SK-N-SH (cell line): Measurements from ENCODE around the gene SLC66A2. TPM values are rescaled to one million over a fixed set of nuclear protein-coding genes. Genes with fewer than 3 reads are reported as not detected.

Experiments
- CTCF ChIA-PET: fragments of 300-600, 350-600 bp; formaldehyde crosslinking; extraction: SDS; loops from one replicate; lab custom pipeline; 2021; lab: Yijun Ruan, JAX
- POLR2A ChIA-PET: fragments of 350-600 bp; sonication (Branson Sonifier 250); formaldehyde crosslinking; extraction: SDS; loops from one replicate; lab custom pipeline; 2020; ENCODE audit warnings: antibody characterized with exemption, inconsistent platforms; lab: Yijun Ruan, JAX
- DNase-seq: peaks from one replicate; pipeline ENCODE4 v3.0.0; 2012
- H2AFZ ChIP-seq: fragments of 200-600 bp; sonication (generic); 2 replicates; pipeline ENCODE4 v1.8.1; 2016; ENCODE audit warnings: antibody characterized with exemption, mild to moderate bottlenecking, low read depth
- H3F3A ChIP-seq: fragments of 200-600 bp; sonication (generic); replicated peaks from 2 replicates; pipeline ENCODE3; 2016; ENCODE audit warnings: antibody characterized with exemption, mild to moderate bottlenecking; ENCODE audit not compliant: insufficient read depth
- H3K27ac ChIP-seq, 2 experiments: fragments of 200-500 bp in 1 of 2; fragments of 200-600 bp in 1 of 2; sonication (Bioruptor generic) in 1 of 2; sonication (generic), shearing (Covaris generic) in 1 of 2; 2 replicates each; pipeline versions ENCODE4 v1.5.1 to v1.6.1; 2014 to 2016; ENCODE audit warnings: low read depth in 2 of 2, inconsistent platforms in 1 of 2, low read length in 1 of 2, mild to moderate bottlenecking in 1 of 2, mixed read lengths in 1 of 2
- H3K27me3 ChIP-seq: fragments of 200-600 bp; sonication (generic), shearing (Covaris generic); 2 replicates; pipeline ENCODE4 v1.6.1; 2016; ENCODE audit warnings: mixed run types; ENCODE audit not compliant: insufficient read depth
- H3K36me3 ChIP-seq, 2 experiments: fragments of 200-500 bp in 1 of 2; fragments of 200-600 bp in 1 of 2; sonication (Bioruptor generic) in 1 of 2; sonication (generic) in 1 of 2; replicated peaks in 1 of 2; 2 replicates each; pipeline versions ENCODE3 to v1.5.1; 2014 to 2016; ENCODE audit warnings: low read length in 1 of 2, mild to moderate bottlenecking in 1 of 2; ENCODE audit not compliant: insufficient read depth in 2 of 2, control insufficient read depth in 1 of 2
- H3K4me1 ChIP-seq, 2 experiments: fragments of 200-500 bp in 1 of 2; fragments of 200-600 bp in 1 of 2; sonication (Bioruptor generic) in 1 of 2; sonication (generic), shearing (Covaris generic) in 1 of 2; 2 replicates each; pipeline versions ENCODE4 v1.5.1 to v1.6.1; 2014 to 2016; ENCODE audit warnings: low read depth in 1 of 2, low read length in 1 of 2, mixed run types in 1 of 2; ENCODE audit not compliant: insufficient read depth in 2 of 2, control insufficient read depth in 1 of 2
- H3K4me2 ChIP-seq: fragments of 200-600 bp; sonication (generic), shearing (Covaris generic); 2 replicates; pipeline ENCODE4 v1.6.1; 2017; ENCODE audit warnings: mixed run types
- H3K4me3 ChIP-seq, 2 experiments: fragments of 200-500 bp in 1 of 2; fragments of 200-600 bp in 1 of 2; sonication (Bioruptor generic) in 1 of 2; sonication (generic), shearing (Covaris generic) in 1 of 2; 2 replicates each; pipeline versions ENCODE4 v1.5.1 to v1.8.1; 2014 to 2016; ENCODE audit warnings: low read depth in 2 of 2, inconsistent platforms in 1 of 2, low read length in 1 of 2, mild to moderate bottlenecking in 1 of 2, mixed read lengths in 1 of 2, moderate library complexity in 1 of 2
- H3K79me2 ChIP-seq: fragments of 200-600 bp; sonication (generic); 2 replicates; pipeline ENCODE4 v1.8.1; 2017; ENCODE audit warnings: mild to moderate bottlenecking; ENCODE audit not compliant: insufficient read depth
- H3K9ac ChIP-seq: fragments of 200-600 bp; sonication (generic); 2 replicates; pipeline ENCODE4 v1.6.1; 2017; ENCODE audit warnings: mixed run types
- H3K9me2 ChIP-seq: fragments of 200-600 bp; sonication (generic); 2 replicates; pipeline ENCODE4 v1.6.1; 2017; ENCODE audit warnings: mixed run types
- H3K9me3 ChIP-seq: fragments of 200-600 bp; sonication (generic); 2 replicates; pipeline ENCODE4 v1.6.1; 2017; ENCODE audit warnings: mixed run types, mild to moderate bottlenecking, moderate library complexity
- H4K20me1 ChIP-seq: fragments of 200-600 bp; sonication (generic); 2 replicates; pipeline ENCODE4 v1.6.1; 2017; ENCODE audit warnings: mild to moderate bottlenecking, mixed run types; ENCODE audit not compliant: insufficient read depth
- FOSL2 ChIP-seq: IDR thresholded peaks from 2 replicates; pipeline ENCODE4 v1.4.0; 2012; ENCODE audit warnings: low read depth, mild to moderate bottlenecking, moderate library complexity, borderline replicate concordance
- FOXJ3 ChIP-seq: sonication (generic); formaldehyde crosslinking; IDR thresholded peaks from 2 replicates; pipeline ENCODE4 v1.5.1; 2020; ENCODE audit warnings: mild to moderate bottlenecking, missing genetic modification reagents
- FOXM1 ChIP-seq: IDR thresholded peaks from 2 replicates; pipeline ENCODE4 v1.4.0; 2012; ENCODE audit warnings: low read depth, mild to moderate bottlenecking
- GABPA ChIP-seq: IDR thresholded peaks from 2 replicates; pipeline ENCODE4 v1.4.0; 2012; ENCODE audit warnings: low read depth, mild to moderate bottlenecking
- JUND ChIP-seq: IDR thresholded peaks from 2 replicates; pipeline ENCODE4 v1.4.0; 2012
- MEF2A ChIP-seq: IDR thresholded peaks from 2 replicates; pipeline ENCODE4 v1.4.0; 2012; ENCODE audit warnings: low read depth, borderline replicate concordance
- MXI1 ChIP-seq: IDR thresholded peaks from 2 replicates; pipeline ENCODE4 v1.6.1; 2012; ENCODE audit warnings: mild to moderate bottlenecking, low read depth, low read length, improper control_type of control experiment
- NFIC ChIP-seq: IDR thresholded peaks from 2 replicates; pipeline ENCODE4 v1.4.0; 2012; ENCODE audit warnings: borderline replicate concordance
- NRF1 ChIP-seq: IDR thresholded peaks from 2 replicates; pipeline ENCODE4 v1.6.1; 2012; ENCODE audit warnings: low read depth, mild to moderate bottlenecking, low read length
- POLR2AphosphoS5 ChIP-seq: IDR thresholded peaks from 2 replicates; pipeline ENCODE4 v1.6.1; 2012; ENCODE audit warnings: low read depth, low read length
- RAD21 ChIP-seq: IDR thresholded peaks from 2 replicates; pipeline ENCODE4 v1.6.1; 2012; ENCODE audit warnings: mild to moderate bottlenecking, low read length
- RXRA ChIP-seq: IDR thresholded peaks from 2 replicates; pipeline ENCODE4 v1.4.0; 2012; ENCODE audit warnings: low read depth, mild to moderate bottlenecking, borderline replicate concordance
- SMC3 ChIP-seq: IDR thresholded peaks from 2 replicates; pipeline ENCODE4 v1.6.1; 2012; ENCODE audit warnings: low read depth, low read length, improper control_type of control experiment
- TCF12 ChIP-seq: IDR thresholded peaks from 2 replicates; pipeline ENCODE4 v1.4.0; 2012
- WGBS: methylation state at CpG from one replicate; pipeline ENCODE4 v1.1.6; 2017; ENCODE audit warnings: low lambda C conversion rate; 5-methylcytosine and 5-hydroxymethylcytosine counted together
- polyA plus RNA-seq, 3 experiments: library from polyadenylated mRNA; depleted of rRNA; stranded (reverse); fragments of >200 nt; gene quantifications; 2 replicates each; pipeline ENCODE4 v1.2.3, GENCODE V29; 2012
- TF ChIP-seq, protein P1 (sequence below): fragments of 200-600 bp; sonication (generic); IDR thresholded peaks from 2 replicates; pipeline ENCODE4 v1.6.1; 2017; ENCODE audit warnings: antibody characterized with exemption, mild to moderate bottlenecking, moderate library complexity
- TF ChIP-seq, protein P2 (sequence below): IDR thresholded peaks from 2 replicates; pipeline ENCODE4; 2012
- TF ChIP-seq, protein P3 (sequence below): IDR thresholded peaks from 2 replicates; pipeline ENCODE4 v1.4.0; 2012; ENCODE audit warnings: low read depth
- TF ChIP-seq, protein P4 (sequence below): fragments of 150-350 bp; IDR thresholded peaks from 2 replicates; pipeline ENCODE4 v1.6.1; 2017; ENCODE audit warnings: antibody characterized with exemption, low read length, low read depth, borderline replicate concordance
- TF ChIP-seq, protein P5 (sequence below): IDR thresholded peaks from 2 replicates; pipeline ENCODE4 v1.4.0; 2012; ENCODE audit warnings: low read depth, borderline replicate concordance

The SLC66A2 gene
- polyA plus RNA-seq, 1 of the 3 experiments (the other 2 are of a cell fraction) = 14.5 TPM

- Histone ChIP-seq H3K9me2 (no peaks in the 10 kb centered on the region), H3K4me3 (no peak overlapping the region), H3K27ac (no peak overlapping the region), H3K4me2 (no peak overlapping the region), H3F3A (no peaks in the 10 kb centered on the region), H3K9ac (no peak overlapping the region), H3K27me3 (no peaks in the 10 kb centered on the region), H3K9me3 (no peaks in the 10 kb centered on the region), H3K79me2 (peaks cover 3% of the 10 kb centered on the region; the same call in 1 of the 2 replicates), H2AFZ (no peak overlapping the region), H3K4me1 (peaks cover 0 to under 1% of the 10 kb centered on the region in 2 experiments; a peak in 1 of 4 replicates), H3K36me3 (no peaks in the 10 kb centered on the region), H4K20me1 (0 out of 2 replicates have a peak, but pooled peaks cover under 1% of the 10 kb centered on the region)
- ChIA-PET POLR2A (no interaction called here), CTCF (no interaction called here)
- no peak for DNase-seq
- TF ChIP-seq FOXM1 = no peak
- TF ChIP-seq FOXJ3 (CRISPR knock-in tag) = no peak
- no peak for TF ChIP-seq MXI1
- TF ChIP-seq RXRA = no peak
- TF ChIP-seq NFIC = no peak
- TF ChIP-seq, protein P1, sequence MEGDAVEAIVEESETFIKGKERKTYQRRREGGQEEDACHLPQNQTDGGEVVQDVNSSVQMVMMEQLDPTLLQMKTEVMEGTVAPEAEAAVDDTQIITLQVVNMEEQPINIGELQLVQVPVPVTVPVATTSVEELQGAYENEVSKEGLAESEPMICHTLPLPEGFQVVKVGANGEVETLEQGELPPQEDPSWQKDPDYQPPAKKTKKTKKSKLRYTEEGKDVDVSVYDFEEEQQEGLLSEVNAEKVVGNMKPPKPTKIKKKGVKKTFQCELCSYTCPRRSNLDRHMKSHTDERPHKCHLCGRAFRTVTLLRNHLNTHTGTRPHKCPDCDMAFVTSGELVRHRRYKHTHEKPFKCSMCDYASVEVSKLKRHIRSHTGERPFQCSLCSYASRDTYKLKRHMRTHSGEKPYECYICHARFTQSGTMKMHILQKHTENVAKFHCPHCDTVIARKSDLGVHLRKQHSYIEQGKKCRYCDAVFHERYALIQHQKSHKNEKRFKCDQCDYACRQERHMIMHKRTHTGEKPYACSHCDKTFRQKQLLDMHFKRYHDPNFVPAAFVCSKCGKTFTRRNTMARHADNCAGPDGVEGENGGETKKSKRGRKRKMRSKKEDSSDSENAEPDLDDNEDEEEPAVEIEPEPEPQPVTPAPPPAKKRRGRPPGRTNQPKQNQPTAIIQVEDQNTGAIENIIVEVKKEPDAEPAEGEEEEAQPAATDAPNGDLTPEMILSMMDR = no peak
- TF ChIP-seq TCF12 = no peak
- no peak for TF ChIP-seq JUND
- TF ChIP-seq, protein P2, sequence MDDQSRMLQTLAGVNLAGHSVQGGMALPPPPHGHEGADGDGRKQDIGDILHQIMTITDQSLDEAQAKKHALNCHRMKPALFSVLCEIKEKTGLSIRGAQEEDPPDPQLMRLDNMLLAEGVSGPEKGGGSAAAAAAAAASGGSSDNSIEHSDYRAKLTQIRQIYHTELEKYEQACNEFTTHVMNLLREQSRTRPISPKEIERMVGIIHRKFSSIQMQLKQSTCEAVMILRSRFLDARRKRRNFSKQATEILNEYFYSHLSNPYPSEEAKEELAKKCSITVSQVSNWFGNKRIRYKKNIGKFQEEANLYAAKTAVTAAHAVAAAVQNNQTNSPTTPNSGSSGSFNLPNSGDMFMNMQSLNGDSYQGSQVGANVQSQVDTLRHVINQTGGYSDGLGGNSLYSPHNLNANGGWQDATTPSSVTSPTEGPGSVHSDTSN = no peak
- TF ChIP-seq SMC3 = no peak
- TF ChIP-seq, protein P3, sequence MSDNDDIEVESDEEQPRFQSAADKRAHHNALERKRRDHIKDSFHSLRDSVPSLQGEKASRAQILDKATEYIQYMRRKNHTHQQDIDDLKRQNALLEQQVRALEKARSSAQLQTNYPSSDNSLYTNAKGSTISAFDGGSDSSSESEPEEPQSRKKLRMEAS = no peak
- no peak for TF ChIP-seq FOSL2
- TF ChIP-seq, protein P4, sequence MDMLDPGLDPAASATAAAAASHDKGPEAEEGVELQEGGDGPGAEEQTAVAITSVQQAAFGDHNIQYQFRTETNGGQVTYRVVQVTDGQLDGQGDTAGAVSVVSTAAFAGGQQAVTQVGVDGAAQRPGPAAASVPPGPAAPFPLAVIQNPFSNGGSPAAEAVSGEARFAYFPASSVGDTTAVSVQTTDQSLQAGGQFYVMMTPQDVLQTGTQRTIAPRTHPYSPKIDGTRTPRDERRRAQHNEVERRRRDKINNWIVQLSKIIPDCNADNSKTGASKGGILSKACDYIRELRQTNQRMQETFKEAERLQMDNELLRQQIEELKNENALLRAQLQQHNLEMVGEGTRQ = no peak
- no peak for TF ChIP-seq RAD21
- TF ChIP-seq MEF2A = no peak
- no peak for TF ChIP-seq POLR2AphosphoS5
- TF ChIP-seq GABPA = no peak
- TF ChIP-seq NRF1 = no peak
- TF ChIP-seq, protein P5, sequence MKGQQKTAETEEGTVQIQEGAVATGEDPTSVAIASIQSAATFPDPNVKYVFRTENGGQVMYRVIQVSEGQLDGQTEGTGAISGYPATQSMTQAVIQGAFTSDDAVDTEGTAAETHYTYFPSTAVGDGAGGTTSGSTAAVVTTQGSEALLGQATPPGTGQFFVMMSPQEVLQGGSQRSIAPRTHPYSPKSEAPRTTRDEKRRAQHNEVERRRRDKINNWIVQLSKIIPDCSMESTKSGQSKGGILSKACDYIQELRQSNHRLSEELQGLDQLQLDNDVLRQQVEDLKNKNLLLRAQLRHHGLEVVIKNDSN = no peak
- 90% methylated on average over 12 of the region's 12 CpGs for WGBS
Measured at GRCh38 chr18:79955302-79956075, 4.0 kb upstream of the SLC66A2 start.
